ENCODE measurements around the gene TM2D1.

The TM2D1 gene

GRCh38 chr1:61644303-61644702 lies 80.6 kb downstream of the TM2D1 start:
- no peak for DNase-seq (ENCODE audit: low read depth, low spot score)

- no peak for DNase-seq (ENCODE audit: low read depth, low spot score)
Measured at GRCh38 chr1:61642475-61643232, 82.3 kb downstream of the TM2D1 start.

- no peak for DNase-seq (ENCODE audit: low read depth, low spot score)
Measured at GRCh38 chr1:61641578-61642336, 83.2 kb downstream of the TM2D1 start.

- DNase-seq (ENCODE audit: low read depth, low spot score) = no peak
Measured at GRCh38 chr1:61640531-61641530, 84.1 kb downstream of the TM2D1 start.

- no peak for DNase-seq (ENCODE audit: low read depth, low spot score)
Measured at GRCh38 chr1:61639608-61640336, 85.2 kb downstream of the TM2D1 start.

GRCh38 chr1:61638911-61639605 lies 85.9 kb downstream of the TM2D1 start:
- no peak for DNase-seq (ENCODE audit: low read depth, low spot score)

- DNase-seq (ENCODE audit: low read depth, low spot score) = peak; percentile 73
Measured at GRCh38 chr1:61638296-61638695, 86.6 kb downstream of the TM2D1 start.

- DNase-seq (ENCODE audit: low read depth, low spot score) = no peak
Measured at GRCh38 chr1:61637470-61637869, 87.5 kb downstream of the TM2D1 start.

- DNase-seq (ENCODE audit: low read depth, low spot score) = no peak
Measured at GRCh38 chr1:61636814-61637213, 88.1 kb downstream of the TM2D1 start.

- no peak for DNase-seq (ENCODE audit: low read depth, low spot score)
Measured at GRCh38 chr1:61636376-61636775, 88.6 kb downstream of the TM2D1 start.

GRCh38 chr1:61635557-61635956 lies 89.4 kb downstream of the TM2D1 start:
- no peak for DNase-seq (ENCODE audit: low read depth, low spot score)

GRCh38 chr1:61631436-61631835 lies 93.5 kb downstream of the TM2D1 start:
- DNase-seq (ENCODE audit: low read depth, low spot score) = no peak
